Fibroblast of villous mesenchyme (primary cell): ENCODE data around the gene ATXN7L2. TPM values are rescaled to one million over a fixed set of nuclear protein-coding genes. Genes with fewer than 3 reads are reported as not detected.

Experiments used
- DNase-seq: peaks from one replicate; pipeline ENCODE4 v3.0.0-alpha.2; 2010; ENCODE audit warnings: low read depth
- H3K4me3 ChIP-seq: 2 replicates; pipeline ENCODE4 v1.5.1; 2011; ENCODE audit warnings: low read depth, mild to moderate bottlenecking, low read length
- total RNA-seq: library from RNA; depleted of rRNA; stranded (reverse); fragments of >200 nt; gene quantifications from 2 replicates; pipeline ENCODE4 v1.2.3, GENCODE V29; 2012
- TF ChIP-seq, protein P1 (sequence below): IDR thresholded peaks from 2 replicates; pipeline ENCODE4 v1.5.1; 2012; ENCODE audit warnings: low read depth, mild to moderate bottlenecking, low read length; ENCODE audit not compliant: insufficient read depth

ATXN7L2 gene
- total RNA-seq, 1 donor, result 4.7 TPM

DNA sequence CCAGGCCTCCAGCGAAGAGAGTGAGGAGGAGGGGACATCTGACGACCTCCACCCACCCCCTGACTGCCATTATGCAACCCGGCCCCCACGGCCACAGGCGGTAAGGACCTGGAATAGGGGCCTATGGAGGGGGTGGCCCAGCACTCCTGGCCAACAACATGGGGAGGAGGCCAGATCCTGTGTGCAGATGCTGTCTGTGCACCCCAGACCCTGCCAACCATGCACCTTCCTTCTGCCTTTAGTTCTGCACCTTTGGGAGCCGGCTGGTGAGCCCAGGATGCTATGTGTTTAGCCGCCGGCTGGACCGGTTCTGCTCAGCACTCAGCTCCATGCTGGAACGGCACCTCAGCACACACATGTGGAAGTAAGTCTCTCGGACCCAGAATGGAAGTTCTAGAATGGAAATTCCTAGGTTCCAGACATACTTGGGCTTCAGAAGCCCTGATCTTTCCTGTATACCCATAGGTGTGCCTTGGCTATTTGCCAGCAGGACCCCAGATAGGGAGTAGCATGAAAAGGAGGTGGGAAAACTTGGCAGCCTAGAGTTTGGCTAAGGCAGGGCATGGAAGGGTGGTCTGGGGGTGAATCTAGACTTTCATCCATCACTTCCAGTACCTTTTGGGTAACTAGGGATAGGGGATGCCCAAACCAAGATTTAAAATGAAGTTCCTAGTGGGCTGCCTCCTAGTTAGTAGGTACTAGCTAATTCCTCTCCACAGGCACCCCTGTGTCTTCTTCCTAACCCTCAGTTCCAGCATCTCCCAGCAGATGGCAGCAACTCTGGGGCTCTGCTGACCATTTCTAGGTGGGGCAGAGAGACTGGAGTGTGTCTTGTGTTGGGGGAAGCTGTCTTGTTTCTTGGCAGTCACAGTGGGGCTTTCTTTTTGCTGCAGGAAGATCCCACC lies 6.6 kb downstream of the ATXN7L2 start:
- TF ChIP-seq, protein P1, sequence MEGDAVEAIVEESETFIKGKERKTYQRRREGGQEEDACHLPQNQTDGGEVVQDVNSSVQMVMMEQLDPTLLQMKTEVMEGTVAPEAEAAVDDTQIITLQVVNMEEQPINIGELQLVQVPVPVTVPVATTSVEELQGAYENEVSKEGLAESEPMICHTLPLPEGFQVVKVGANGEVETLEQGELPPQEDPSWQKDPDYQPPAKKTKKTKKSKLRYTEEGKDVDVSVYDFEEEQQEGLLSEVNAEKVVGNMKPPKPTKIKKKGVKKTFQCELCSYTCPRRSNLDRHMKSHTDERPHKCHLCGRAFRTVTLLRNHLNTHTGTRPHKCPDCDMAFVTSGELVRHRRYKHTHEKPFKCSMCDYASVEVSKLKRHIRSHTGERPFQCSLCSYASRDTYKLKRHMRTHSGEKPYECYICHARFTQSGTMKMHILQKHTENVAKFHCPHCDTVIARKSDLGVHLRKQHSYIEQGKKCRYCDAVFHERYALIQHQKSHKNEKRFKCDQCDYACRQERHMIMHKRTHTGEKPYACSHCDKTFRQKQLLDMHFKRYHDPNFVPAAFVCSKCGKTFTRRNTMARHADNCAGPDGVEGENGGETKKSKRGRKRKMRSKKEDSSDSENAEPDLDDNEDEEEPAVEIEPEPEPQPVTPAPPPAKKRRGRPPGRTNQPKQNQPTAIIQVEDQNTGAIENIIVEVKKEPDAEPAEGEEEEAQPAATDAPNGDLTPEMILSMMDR, result peak; percentile 89
- DNase-seq, result peak; percentile 61
- no peak overlapping the region for H3K4me3 ChIP-seq

- H3K4me3 ChIP-seq, result no peak overlapping the region
- TF ChIP-seq, protein P1, result no peak
- no peak for DNase-seq
These were observed 7.2 kb downstream of the ATXN7L2 start for GRCh38 chr1:109490934-109491302.

GRCh38 chr1:109491372-109491771 lies 7.7 kb downstream of the ATXN7L2 start:
- no peak overlapping the region for H3K4me3 ChIP-seq
- no peak for DNase-seq
- TF ChIP-seq, protein P1, result no peak

DNA sequence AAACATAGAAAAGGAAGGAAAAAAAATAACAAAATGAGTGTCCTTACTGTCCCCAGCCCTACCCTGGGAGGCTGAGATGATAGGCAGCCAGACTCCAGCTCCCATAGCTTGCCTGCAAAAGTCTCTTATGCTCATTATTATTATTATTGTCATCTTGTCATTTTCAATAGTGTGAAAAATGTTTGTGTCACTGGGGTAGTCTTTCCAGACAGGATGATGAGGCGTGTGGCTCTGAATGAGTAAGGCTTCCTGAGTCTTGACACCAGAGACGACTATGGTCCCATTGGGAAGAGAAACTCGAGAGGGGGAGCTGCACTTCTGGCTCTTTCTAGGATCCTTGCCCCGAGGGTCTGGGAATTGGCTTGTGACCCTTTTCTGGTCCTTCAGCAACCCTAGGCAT lies 9.1 kb downstream of the ATXN7L2 start:
- DNase-seq, result no peak
- TF ChIP-seq, protein P1, result no peak
- H3K4me3 ChIP-seq, result no peak overlapping the region

- DNase-seq, result no peak
- TF ChIP-seq, protein P1, result no peak
- no peak overlapping the region for H3K4me3 ChIP-seq
These were observed 9.5 kb downstream of the ATXN7L2 start for GRCh38 chr1:109493227-109493626.

GRCh38 chr1:109493805-109494539 lies 10.3 kb downstream of the ATXN7L2 start, which contains the start of gene CYB561D1:
Gene CYB561D1 (plus strand): TSS chr1:109494094. CDS start chr1:109494140, 46 bp downstream.
- TF ChIP-seq, protein P1, result peak; percentile 87
- DNase-seq, result peak; percentile 84
- peak within 1 kb of the TSS; percentile 90 for H3K4me3 ChIP-seq
